DOHH2 (cell line): Measurements from ENCODE around the gene PICALM.

Source experiments
- EZH2phosphoT487 ChIP-seq: fragments of 200-600 bp; sonication (generic); IDR thresholded peaks from 2 replicates; pipeline ENCODE4 v1.6.1; 2017; ENCODE audit warnings: borderline replicate concordance, mild to moderate bottlenecking, antibody characterized with exemption, low read length, moderate library complexity, mixed read lengths
- TF ChIP-seq, protein P1 (sequence below): fragments of 200-600 bp; sonication (generic); IDR thresholded peaks from one replicate; pipeline ENCODE4 v1.5.1; 2014; ENCODE audit warnings: antibody characterized with exemption, mild to moderate bottlenecking, low read depth, low read length; ENCODE audit not compliant: poor library complexity, severe bottlenecking

DNA sequence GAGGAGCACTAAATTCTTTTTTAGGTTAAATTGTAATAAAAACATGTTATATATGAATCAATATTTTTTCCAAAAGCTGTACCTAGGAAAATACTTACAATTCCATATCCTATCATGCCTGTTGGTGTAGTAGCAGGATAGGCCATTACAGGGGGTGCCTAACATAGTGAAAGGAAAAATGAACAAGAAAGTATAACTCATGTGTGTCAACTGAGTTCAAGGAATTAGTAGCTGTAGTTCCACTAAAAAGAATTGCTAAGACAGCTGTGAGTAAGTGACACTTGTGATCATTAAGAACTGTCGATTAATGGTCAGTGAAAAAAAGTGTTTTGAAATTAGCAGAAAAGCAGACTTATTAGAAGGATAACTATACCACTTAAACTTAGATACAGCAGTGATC lies 92.4 kb downstream of the PICALM start:
- TF ChIP-seq, protein P1, sequence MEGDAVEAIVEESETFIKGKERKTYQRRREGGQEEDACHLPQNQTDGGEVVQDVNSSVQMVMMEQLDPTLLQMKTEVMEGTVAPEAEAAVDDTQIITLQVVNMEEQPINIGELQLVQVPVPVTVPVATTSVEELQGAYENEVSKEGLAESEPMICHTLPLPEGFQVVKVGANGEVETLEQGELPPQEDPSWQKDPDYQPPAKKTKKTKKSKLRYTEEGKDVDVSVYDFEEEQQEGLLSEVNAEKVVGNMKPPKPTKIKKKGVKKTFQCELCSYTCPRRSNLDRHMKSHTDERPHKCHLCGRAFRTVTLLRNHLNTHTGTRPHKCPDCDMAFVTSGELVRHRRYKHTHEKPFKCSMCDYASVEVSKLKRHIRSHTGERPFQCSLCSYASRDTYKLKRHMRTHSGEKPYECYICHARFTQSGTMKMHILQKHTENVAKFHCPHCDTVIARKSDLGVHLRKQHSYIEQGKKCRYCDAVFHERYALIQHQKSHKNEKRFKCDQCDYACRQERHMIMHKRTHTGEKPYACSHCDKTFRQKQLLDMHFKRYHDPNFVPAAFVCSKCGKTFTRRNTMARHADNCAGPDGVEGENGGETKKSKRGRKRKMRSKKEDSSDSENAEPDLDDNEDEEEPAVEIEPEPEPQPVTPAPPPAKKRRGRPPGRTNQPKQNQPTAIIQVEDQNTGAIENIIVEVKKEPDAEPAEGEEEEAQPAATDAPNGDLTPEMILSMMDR, result no peak
- TF ChIP-seq EZH2phosphoT487, result no peak
